ENCODE results near the gene PIP5K1C.

The PIP5K1C gene

GRCh38 chr19:3610745-3611717 lies 89.2 kb downstream of the PIP5K1C start:
- H3K4me3 ChIP-seq (ENCODE audit: low read depth, low read length) = no peak overlapping the region
- no peak for TF ChIP-seq CTCF (conservative IDR thresholded peaks at IDR 0.05; ENCODE audit: low read depth, low read length)
- no peak for DNase-seq (ENCODE audit: low read depth)

GRCh38 chr19:3609779-3610719 lies 90.2 kb downstream of the PIP5K1C start:
- no peak for TF ChIP-seq CTCF (conservative IDR thresholded peaks at IDR 0.05; ENCODE audit: low read depth, low read length)
- DNase-seq (ENCODE audit: low read depth) = peak; percentile 49

GRCh38 chr19:3608750-3609322 lies 91.4 kb downstream of the PIP5K1C start:
- no peak overlapping the region for H3K4me3 ChIP-seq (ENCODE audit: low read depth, low read length)
- no peak for TF ChIP-seq CTCF (conservative IDR thresholded peaks at IDR 0.05; ENCODE audit: low read depth, low read length)
- peak; percentile 76 for DNase-seq (ENCODE audit: low read depth)

More at GRCh38 chr19:3609779-3610719, 90.2 kb downstream of the PIP5K1C start:
- no peak overlapping the region for H3K4me3 ChIP-seq (ENCODE audit: low read depth, low read length)

GRCh38 chr19:3608079-3608641 lies 92.1 kb downstream of the PIP5K1C start:
- peak overlapping the region; percentile 11 for H3K4me3 ChIP-seq (ENCODE audit: low read depth, low read length)
- no peak for TF ChIP-seq CTCF (conservative IDR thresholded peaks at IDR 0.05; ENCODE audit: low read depth, low read length)
- no peak for DNase-seq (ENCODE audit: low read depth)

- peak overlapping the region; percentile 68 for H3K4me3 ChIP-seq (ENCODE audit: low read depth, low read length)
Measured at GRCh38 chr19:3607303-3608078, 92.8 kb downstream of the PIP5K1C start.

More at GRCh38 chr19:3607303-3608078, 92.8 kb downstream of the PIP5K1C start:
- TF ChIP-seq CTCF (conservative IDR thresholded peaks at IDR 0.05; ENCODE audit: low read depth, low read length) = no peak
- DNase-seq (ENCODE audit: low read depth) = no peak
